Measurements from ENCODE around the gene ERBB4.
"Not testable (repeated sequence)": the region's sequence is repeated elsewhere in the genome, so short reads cannot be mapped to it uniquely, and the experiment has no call there.

The ERBB4 gene

GRCh38 chr2:212021947-212022346 lies 516.7 kb downstream of the ERBB4 start:
- no peak for DNase-seq (ENCODE audit: low read depth in 1 of 2, low spot score in 1 of 2)

GRCh38 chr2:212015588-212015987 lies 523.0 kb downstream of the ERBB4 start:
- no peak for DNase-seq (ENCODE audit: low read depth in 1 of 2, low spot score in 1 of 2)

GRCh38 chr2:212013626-212014025 lies 525.0 kb downstream of the ERBB4 start:
- no peak for DNase-seq (ENCODE audit: low read depth in 1 of 2, low spot score in 1 of 2)

- DNase-seq (ENCODE audit: low read depth in 1 of 2, low spot score in 1 of 2): not testable (repeated sequence)
Measured at GRCh38 chr2:212010305-212010704, 528.3 kb downstream of the ERBB4 start.

- no peak for DNase-seq (ENCODE audit: low read depth in 1 of 2, low spot score in 1 of 2)
Measured at GRCh38 chr2:212007972-212008371, 530.6 kb downstream of the ERBB4 start.

GRCh38 chr2:212005085-212005671 lies 533.4 kb downstream of the ERBB4 start:
- no peak for DNase-seq (ENCODE audit: low read depth in 1 of 2, low spot score in 1 of 2)

- DNase-seq (ENCODE audit: low read depth in 1 of 2, low spot score in 1 of 2): no peak
Measured at GRCh38 chr2:212001325-212001724, 537.3 kb downstream of the ERBB4 start.

- DNase-seq (ENCODE audit: low read depth in 1 of 2, low spot score in 1 of 2): no peak
Measured at GRCh38 chr2:211996857-211997256, 541.7 kb downstream of the ERBB4 start.

GRCh38 chr2:211994806-211995205 lies 543.8 kb downstream of the ERBB4 start:
- no peak for DNase-seq (ENCODE audit: low read depth in 1 of 2, low spot score in 1 of 2)

- no peak for DNase-seq (ENCODE audit: low read depth in 1 of 2, low spot score in 1 of 2)
Measured at GRCh38 chr2:211990335-211990734, 548.3 kb downstream of the ERBB4 start.

GRCh38 chr2:211986313-211986712 lies 552.3 kb downstream of the ERBB4 start:
- DNase-seq (ENCODE audit: low read depth in 1 of 2, low spot score in 1 of 2): no peak

- DNase-seq (ENCODE audit: low read depth in 1 of 2, low spot score in 1 of 2): no peak
Measured at GRCh38 chr2:211985393-211985792, 553.2 kb downstream of the ERBB4 start.

GRCh38 chr2:211982162-211982561 lies 556.4 kb downstream of the ERBB4 start:
- DNase-seq (ENCODE audit: low read depth in 1 of 2, low spot score in 1 of 2): no peak

GRCh38 chr2:211981451-211981850 lies 557.2 kb downstream of the ERBB4 start:
- no peak for DNase-seq (ENCODE audit: low read depth in 1 of 2, low spot score in 1 of 2)

- no peak for DNase-seq (ENCODE audit: low read depth in 1 of 2, low spot score in 1 of 2)
Measured at GRCh38 chr2:211976076-211976475, 562.5 kb downstream of the ERBB4 start.

GRCh38 chr2:211967234-211967633 lies 571.4 kb downstream of the ERBB4 start:
- DNase-seq (ENCODE audit: low read depth in 1 of 2, low spot score in 1 of 2): no peak

GRCh38 chr2:211963969-211964368 lies 574.6 kb downstream of the ERBB4 start:
- no peak for DNase-seq (ENCODE audit: low read depth in 1 of 2, low spot score in 1 of 2)

- DNase-seq (ENCODE audit: low read depth in 1 of 2, low spot score in 1 of 2): no peak
Measured at GRCh38 chr2:211957799-211958198, 580.8 kb downstream of the ERBB4 start.

- no peak for DNase-seq (ENCODE audit: low read depth in 1 of 2, low spot score in 1 of 2)
Measured at GRCh38 chr2:211955648-211956047, 583.0 kb downstream of the ERBB4 start.

GRCh38 chr2:211948932-211949331 lies 589.7 kb downstream of the ERBB4 start:
- no peak for DNase-seq (ENCODE audit: low read depth in 1 of 2, low spot score in 1 of 2)

GRCh38 chr2:211946960-211947359 lies 591.6 kb downstream of the ERBB4 start:
- no peak for DNase-seq (ENCODE audit: low read depth in 1 of 2, low spot score in 1 of 2)

GRCh38 chr2:211944572-211944971 lies 594.0 kb downstream of the ERBB4 start:
- no peak for DNase-seq (ENCODE audit: low read depth in 1 of 2, low spot score in 1 of 2)

- no peak for DNase-seq (ENCODE audit: low read depth in 1 of 2, low spot score in 1 of 2)
Measured at GRCh38 chr2:211942153-211942552, 596.4 kb downstream of the ERBB4 start.
